A673 (cell line): ENCODE data around the gene ZNF524. TPM values are rescaled to one million over a fixed set of nuclear protein-coding genes. Genes with fewer than 3 reads are reported as not detected.

Source experiments
- BruUV-seq: library from RNA; stranded (reverse); fragments of 400-500 nt; replicated peaks from 2 replicates; lab custom pipeline; 2021; lab: Mats Ljungman, UMichigan
- CTCF ChIA-PET: fragments of 300-600 bp; sonication (Branson Sonifier 250); formaldehyde crosslinking; loops from one replicate; lab custom pipeline; 2022; ENCODE audit warnings: antibody characterized with exemption; lab: Charles Lee
- POLR2A ChIA-PET: fragments of 300-600 bp; sonication (Branson Sonifier 250); formaldehyde crosslinking; loops from one replicate; lab custom pipeline; 2022; ENCODE audit warnings: antibody characterized with exemption; ENCODE audit not compliant: low non-redundant PET; lab: Charles Lee
- DNase-seq: peaks from one replicate; pipeline ENCODE4 v3.0.0-alpha.2; 2015; ENCODE audit warnings: low spot score
- H3K27ac ChIP-seq: fragments of 200-600 bp; sonication (generic); 2 replicates; pipeline ENCODE4 v1.5.1; 2016; ENCODE audit warnings: mixed run types, low read depth, mild to moderate bottlenecking, mixed read lengths, antibody characterized with exemption, low read length; ENCODE audit not compliant: poor library complexity, severe bottlenecking
- H3K27me3 ChIP-seq: fragments of 200-600 bp; sonication (generic); replicated peaks from 2 replicates; pipeline ENCODE4 v1.6.1; 2017; ENCODE audit warnings: mixed run types, low read depth, mild to moderate bottlenecking, mixed read lengths, antibody characterized with exemption, low read length; ENCODE audit not compliant: insufficient read depth, poor library complexity
- H3K36me3 ChIP-seq: fragments of 200-600 bp; sonication (generic); 2 replicates; pipeline ENCODE4 v1.6.1; 2016; ENCODE audit warnings: mixed run types, mild to moderate bottlenecking, mixed read lengths, antibody characterized with exemption, low read length; ENCODE audit not compliant: insufficient read depth, poor library complexity, severe bottlenecking
- H3K4me1 ChIP-seq: fragments of 200-600 bp; sonication (generic); 2 replicates; pipeline ENCODE4 v1.6.1; 2017; ENCODE audit warnings: mixed run types, mild to moderate bottlenecking, mixed read lengths, antibody characterized with exemption, low read length; ENCODE audit not compliant: insufficient read depth, poor library complexity, severe bottlenecking
- H3K4me3 ChIP-seq: fragments of 200-600 bp; sonication (generic); 2 replicates; pipeline ENCODE4 v1.5.1; 2016; ENCODE audit warnings: low read depth, mixed run types, mild to moderate bottlenecking, mixed read lengths, low read length; ENCODE audit not compliant: poor library complexity, severe bottlenecking
- H3K9me3 ChIP-seq: fragments of 200-600 bp; sonication (generic); 2 replicates; pipeline ENCODE4 v1.6.1; 2016; ENCODE audit warnings: mixed run types, low read depth, mild to moderate bottlenecking, mixed read lengths, antibody characterized with exemption, low read length; ENCODE audit not compliant: poor library complexity, severe bottlenecking
- EZH2 ChIP-seq: fragments of 200-600 bp; sonication (generic); IDR thresholded peaks from 2 replicates; pipeline ENCODE4 v1.6.1; 2017; ENCODE audit warnings: borderline replicate concordance, low read depth, mild to moderate bottlenecking, mixed read lengths, antibody characterized with exemption, low read length; ENCODE audit not compliant: poor library complexity, severe bottlenecking
- intact Hi-C: fragments of 100-400 bp; cut with micrococcal nuclease; formaldehyde crosslinking; loops from one replicate; pipeline ENCODE4 v1.10.0; 2022; ENCODE audit not compliant: unreplicated experiment
- total RNA-seq: library from RNA; stranded (reverse); gene quantifications from 2 replicates; pipeline ENCODE4 v1.2.3, GENCODE V29; 2021
- TF ChIP-seq, protein P1 (sequence below): fragments of 300-800, 200-600 bp; sonication (generic); conservative IDR thresholded peaks from 2 replicates; pipeline ENCODE4 v1.5.1; 2017; ENCODE audit warnings: low read depth, mild to moderate bottlenecking, antibody characterized with exemption, low read length, moderate library complexity, mixed read lengths

The ZNF524 gene
- total RNA-seq, 1 experiment from 2014 or later = 7.5 TPM

DNA sequence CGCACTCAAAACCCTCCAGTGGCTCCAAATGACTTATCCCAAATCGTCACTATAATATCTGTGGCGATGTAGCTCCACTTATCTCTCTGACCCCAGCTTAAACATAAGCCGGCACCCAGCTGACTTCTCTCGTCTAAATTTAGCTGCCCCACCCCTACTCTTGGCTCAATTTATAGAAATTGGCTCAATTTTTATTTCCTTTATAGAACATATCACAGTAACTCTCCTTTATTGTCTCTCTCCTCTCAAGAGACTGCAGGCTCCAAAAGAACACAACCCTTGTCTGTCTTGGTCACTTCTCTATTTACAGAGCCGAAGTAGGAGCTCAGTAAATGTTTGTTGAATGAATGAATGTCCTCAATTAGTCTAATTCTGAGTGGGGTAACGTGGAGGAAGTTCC lies 23.5 kb downstream of the ZNF524 start:
- Histone ChIP-seq H3K9me3 (no peaks in the 10 kb centered on the region), H3K4me3 (peak overlapping the region; percentile 67), H3K4me1 (peaks cover 5% of the 10 kb centered on the region), H3K36me3 (peaks cover 6% of the 10 kb centered on the region), H3K27me3 (no peaks in the 10 kb centered on the region), H3K27ac (peak overlapping the region; percentile 6)
- DNase-seq = no peak
- TSS peak; percentile 60 for BruUV-seq
- intact Hi-C loops = no loop called here
- ChIA-PET CTCF (interaction anchor here (1.5 kb wide), 1 partner anchor 17 kb away, joined by 6 read pairs; the partner anchor contains the start of gene ZNF865), POLR2A (no interaction called here)
- TF ChIP-seq, protein P1, sequence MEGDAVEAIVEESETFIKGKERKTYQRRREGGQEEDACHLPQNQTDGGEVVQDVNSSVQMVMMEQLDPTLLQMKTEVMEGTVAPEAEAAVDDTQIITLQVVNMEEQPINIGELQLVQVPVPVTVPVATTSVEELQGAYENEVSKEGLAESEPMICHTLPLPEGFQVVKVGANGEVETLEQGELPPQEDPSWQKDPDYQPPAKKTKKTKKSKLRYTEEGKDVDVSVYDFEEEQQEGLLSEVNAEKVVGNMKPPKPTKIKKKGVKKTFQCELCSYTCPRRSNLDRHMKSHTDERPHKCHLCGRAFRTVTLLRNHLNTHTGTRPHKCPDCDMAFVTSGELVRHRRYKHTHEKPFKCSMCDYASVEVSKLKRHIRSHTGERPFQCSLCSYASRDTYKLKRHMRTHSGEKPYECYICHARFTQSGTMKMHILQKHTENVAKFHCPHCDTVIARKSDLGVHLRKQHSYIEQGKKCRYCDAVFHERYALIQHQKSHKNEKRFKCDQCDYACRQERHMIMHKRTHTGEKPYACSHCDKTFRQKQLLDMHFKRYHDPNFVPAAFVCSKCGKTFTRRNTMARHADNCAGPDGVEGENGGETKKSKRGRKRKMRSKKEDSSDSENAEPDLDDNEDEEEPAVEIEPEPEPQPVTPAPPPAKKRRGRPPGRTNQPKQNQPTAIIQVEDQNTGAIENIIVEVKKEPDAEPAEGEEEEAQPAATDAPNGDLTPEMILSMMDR = no peak
- TF ChIP-seq EZH2 = no peak

- no peaks in the 10 kb centered on the region for H3K9me3 ChIP-seq
- TF ChIP-seq, protein P1 = no peak
- no peak for TF ChIP-seq EZH2
- H3K4me3 ChIP-seq = peak within 1 kb of the TSS; percentile 67
- peaks cover 5% of the 10 kb centered on the region for H3K4me1 ChIP-seq
- H3K36me3 ChIP-seq = peaks cover 6% of the 10 kb centered on the region
- H3K27me3 ChIP-seq = no peaks in the 10 kb centered on the region
- DNase-seq = peak; percentile 96
- BruUV-seq = no TSS peak
- peak within 1 kb of the TSS; percentile 97 for H3K27ac ChIP-seq
- POLR2A ChIA-PET = interaction anchor here (0.6 kb wide), 1 partner anchor 646 kb away, joined by 4 read pairs; no protein-coding TSS in a partner anchor
- intact Hi-C loops = no loop called here
- CTCF ChIA-PET = interaction anchor here (0.6 to 1.5 kb wide), 9 partner anchors 9 to 956 kb away, joined by 3 to 13 read pairs (median 6); partner anchors contain the start of gene ZNF865
These were observed 24.3 kb downstream of the ZNF524 start, which contains the start of gene ZNF784 for GRCh38 chr19:55624109-55625003. TSS of gene ZNF784 (minus strand) at chr19:55624566. CDS start at chr19:55624561, 5 bp downstream.

DNA sequence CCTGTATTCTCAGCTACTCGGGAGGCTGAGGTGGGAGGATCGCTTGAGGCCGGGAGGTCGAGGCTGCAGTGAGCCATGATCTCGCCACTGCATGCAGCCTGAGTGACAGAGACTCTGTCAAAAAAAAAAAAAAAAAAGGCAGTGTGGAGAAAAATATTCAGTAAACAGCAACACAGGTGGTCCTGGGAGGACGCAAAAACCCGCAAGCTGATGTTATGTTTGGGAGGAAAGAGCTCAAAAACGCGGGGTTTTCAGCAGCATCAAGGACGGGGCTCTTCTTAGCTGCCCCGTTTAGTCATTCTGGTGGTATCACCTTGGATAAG lies 24.9 kb downstream of the ZNF524 start:
- Histone ChIP-seq H3K9me3 (no peaks in the 10 kb centered on the region), H3K27me3 (no peaks in the 10 kb centered on the region), H3K27ac (peak overlapping the region; percentile 97), H3K4me1 (peaks cover 5% of the 10 kb centered on the region), H3K4me3 (peak overlapping the region; percentile 67), H3K36me3 (peaks cover 6% of the 10 kb centered on the region)
- BruUV-seq = TSS peak; percentile 48
- DNase-seq = no peak
- ChIA-PET POLR2A (no interaction called here), CTCF (interaction anchor here (0.6 to 1.5 kb wide), 8 partner anchors 8 to 955 kb away, joined by 3 to 13 read pairs (median 6); partner anchors contain the start of gene ZNF865)
- intact Hi-C loops = no loop called here
- no peak for TF ChIP-seq EZH2
- TF ChIP-seq, protein P1 = no peak
